IMR-90 (cell line): ENCODE results near the gene SIK1. TPM values are rescaled to one million over a fixed set of nuclear protein-coding genes. Genes with fewer than 3 reads are reported as not detected.

Source experiments
- ATAC-seq: fragments of 200-7000 bp; cut with Tn5 transposase; 2 replicates; pipeline ENCODE4 v1.9.1; 2020; ENCODE audit warnings: low read depth, mild to moderate bottlenecking, moderate library complexity
- BruUV-seq: library from RNA; stranded (reverse); fragments of 400-500 nt; replicated peaks from 2 replicates; lab custom pipeline; 2021; lab: Mats Ljungman, UMichigan
- CTCF ChIA-PET: fragments of 300-600 bp; formaldehyde crosslinking; extraction: SDS; loops from one replicate; lab custom pipeline; 2021; ENCODE audit warnings: antibody characterized with exemption; lab: Yijun Ruan, JAX
- POLR2A ChIA-PET: fragments of 300-600 bp; sonication (Branson Sonifier 250); formaldehyde crosslinking; loops from one replicate; lab custom pipeline; 2022; ENCODE audit warnings: antibody characterized with exemption; ENCODE audit not compliant: unreplicated experiment; lab: Charles Lee
- DNase-seq: peaks from one replicate; pipeline ENCODE4 v3.0.0; 2013
- H2AFZ ChIP-seq: replicated peaks from 2 replicates; pipeline ENCODE3; 2013; ENCODE audit warnings: low read length, mild to moderate bottlenecking; ENCODE audit not compliant: poor library complexity
- H2AK5ac ChIP-seq: 2 replicates; pipeline ENCODE4 v1.6.1; 2013; ENCODE audit warnings: low read depth, low read length, inconsistent platforms
- H2AK9ac ChIP-seq: replicated peaks from 2 replicates; pipeline ENCODE3; 2013; ENCODE audit warnings: mild to moderate bottlenecking, low read depth, low read length, moderate library complexity; ENCODE audit not compliant: poor library complexity
- H2BK120ac ChIP-seq: 2 replicates; pipeline ENCODE4 v1.6.1; 2013; ENCODE audit warnings: low read depth, low read length, inconsistent platforms
- H2BK15ac ChIP-seq: 3 replicates; pipeline ENCODE4 v1.6.1; 2013; ENCODE audit warnings: low read depth, low read length, inconsistent platforms
- H2BK20ac ChIP-seq: 2 replicates; pipeline ENCODE4 v1.6.1; 2013; ENCODE audit warnings: low read depth, mild to moderate bottlenecking, inconsistent platforms, low read length, moderate library complexity
- H2BK5ac ChIP-seq: 2 replicates; pipeline ENCODE4 v1.6.1; 2013; ENCODE audit warnings: mild to moderate bottlenecking, low read depth, low read length, inconsistent platforms; ENCODE audit not compliant: poor library complexity, severe bottlenecking
- H3K14ac ChIP-seq: replicated peaks from 2 replicates; pipeline ENCODE4 v1.6.1; 2013; ENCODE audit warnings: low read depth, low read length, inconsistent platforms
- H3K18ac ChIP-seq: 2 replicates; pipeline ENCODE4 v1.6.1; 2013; ENCODE audit warnings: low read depth, low read length, control low read depth
- H3K23ac ChIP-seq: 2 replicates; pipeline ENCODE4 v1.6.1; 2013; ENCODE audit warnings: low read depth, low read length, inconsistent platforms
- H3K27ac ChIP-seq: 2 replicates; pipeline ENCODE4 v1.5.1; 2013; ENCODE audit warnings: mild to moderate bottlenecking, control low read depth, low read length; ENCODE audit not compliant: insufficient read depth
- H3K27me3 ChIP-seq: 2 replicates; pipeline ENCODE4 v1.6.1; 2013; ENCODE audit warnings: low read length; ENCODE audit not compliant: control insufficient read depth, insufficient read depth
- H3K36me3 ChIP-seq: 2 replicates; pipeline ENCODE4 v1.6.1; 2013; ENCODE audit warnings: low read length, mixed read lengths; ENCODE audit not compliant: control insufficient read depth, insufficient read depth
- H3K4ac ChIP-seq: 2 replicates; pipeline ENCODE4 v1.6.1; 2013; ENCODE audit warnings: low read depth, low read length, inconsistent platforms
- H3K4me1 ChIP-seq: 2 replicates; pipeline ENCODE4 v1.6.1; 2013; ENCODE audit warnings: low read length, mixed read lengths; ENCODE audit not compliant: control insufficient read depth, insufficient read depth
- H3K4me2 ChIP-seq: 2 replicates; pipeline ENCODE4 v1.6.1; 2013; ENCODE audit warnings: low read depth, mild to moderate bottlenecking, control low read depth, low read length, moderate library complexity
- H3K4me3 ChIP-seq: 2 replicates; pipeline ENCODE4 v1.5.1; 2013; ENCODE audit warnings: low read depth, mild to moderate bottlenecking, control low read depth, low read length, moderate library complexity; ENCODE audit not compliant: insufficient read depth
- H3K56ac ChIP-seq: 2 replicates; pipeline ENCODE4 v1.6.1; 2013; ENCODE audit warnings: low read length, inconsistent platforms; ENCODE audit not compliant: insufficient read depth; ENCODE audit errors: extremely low read depth
- H3K79me1 ChIP-seq, 2 experiments: 2 replicates each; pipeline ENCODE4 v1.6.1; 2013; ENCODE audit warnings: low read length in 2 of 2, inconsistent platforms in 1 of 2, low read depth in 1 of 2
- H3K9ac ChIP-seq: 2 replicates; pipeline ENCODE4 v1.6.1; 2013; ENCODE audit warnings: low read depth, low read length, control low read depth
- H3K9me1 ChIP-seq: 2 replicates; pipeline ENCODE4 v1.6.1; 2013; ENCODE audit warnings: low read length, inconsistent platforms; ENCODE audit not compliant: insufficient read depth
- H3K9me3 ChIP-seq: 2 replicates; pipeline ENCODE4 v1.6.1; 2013; ENCODE audit warnings: low read length; ENCODE audit not compliant: control insufficient read depth, insufficient read depth
- H4K20me1 ChIP-seq: 2 replicates; pipeline ENCODE4 v1.6.1; 2013; ENCODE audit warnings: low read length, inconsistent platforms; ENCODE audit not compliant: insufficient read depth
- H4K5ac ChIP-seq: 2 replicates; pipeline ENCODE4 v1.6.1; 2013; ENCODE audit warnings: mild to moderate bottlenecking, low read depth, low read length, control low read depth
- H4K8ac ChIP-seq, 2 experiments: 2 replicates each; pipeline ENCODE4 v1.6.1; 2013; ENCODE audit warnings: low read depth in 2 of 2, low read length in 2 of 2, control low read depth in 1 of 2, inconsistent platforms in 1 of 2
- H4K91ac ChIP-seq: 2 replicates; pipeline ENCODE4 v1.6.1; 2013; ENCODE audit warnings: low read depth, low read length, inconsistent platforms; ENCODE audit not compliant: insufficient read depth
- BHLHE40 ChIP-seq: fragments of 150-350 bp; IDR thresholded peaks from 2 replicates; pipeline ENCODE4 v1.6.1; 2016; ENCODE audit warnings: mild to moderate bottlenecking, low read depth, low read length
- CEBPB ChIP-seq: IDR thresholded peaks from 2 replicates; pipeline ENCODE4 v1.6.1; 2012; ENCODE audit warnings: low read depth, low read length, improper control_type of control experiment
- CHD1 ChIP-seq: IDR thresholded peaks from 2 replicates; pipeline ENCODE4 v1.6.1; 2012; ENCODE audit warnings: low read depth, low read length, improper control_type of control experiment
- CTCF ChIP-seq: conservative IDR thresholded peaks from 2 replicates; pipeline ENCODE4 v1.5.1; 2012; ENCODE audit warnings: mild to moderate bottlenecking, low read depth, low read length, improper control_type of control experiment
- ELK1 ChIP-seq: fragments of 150-350 bp; IDR thresholded peaks from 2 replicates; pipeline ENCODE4 v1.6.1; 2016; ENCODE audit warnings: low read depth, mild to moderate bottlenecking, low read length, moderate library complexity, borderline replicate concordance
- FOS ChIP-seq: fragments of 150-350 bp; IDR thresholded peaks from 2 replicates; pipeline ENCODE4 v1.6.1; 2016; ENCODE audit warnings: low read depth, low read length
- MAFK ChIP-seq: IDR thresholded peaks from 2 replicates; pipeline ENCODE4 v1.6.1; 2012; ENCODE audit warnings: low read depth, low read length, improper control_type of control experiment
- MAZ ChIP-seq: IDR thresholded peaks from 2 replicates; pipeline ENCODE4 v1.6.1; 2012; ENCODE audit warnings: low read depth, mild to moderate bottlenecking, low read length, improper control_type of control experiment, moderate library complexity, borderline replicate concordance
- MXI1 ChIP-seq: IDR thresholded peaks from 2 replicates; pipeline ENCODE4 v1.6.1; 2012; ENCODE audit warnings: low read depth, mild to moderate bottlenecking, low read length, moderate library complexity, borderline replicate concordance
- NFE2L2 ChIP-seq: fragments of 150-350 bp; IDR thresholded peaks from 2 replicates; pipeline ENCODE4 v1.6.1; 2016; ENCODE audit warnings: low read depth, mild to moderate bottlenecking, low read length
- POLR2A ChIP-seq: IDR thresholded peaks from 2 replicates; pipeline ENCODE4 v1.6.1; 2012; ENCODE audit warnings: mild to moderate bottlenecking, low read depth, low read length
- RAD21 ChIP-seq: IDR thresholded peaks from 2 replicates; pipeline ENCODE4 v1.6.1; 2012; ENCODE audit warnings: low read length, improper control_type of control experiment
- RCOR1 ChIP-seq: IDR thresholded peaks from 2 replicates; pipeline ENCODE4 v1.6.1; 2012; ENCODE audit warnings: mild to moderate bottlenecking, low read length, improper control_type of control experiment; ENCODE audit not compliant: insufficient replicate concordance
- RFX5 ChIP-seq: IDR thresholded peaks from 2 replicates; pipeline ENCODE4 v1.8.0; 2012; ENCODE audit warnings: low read depth, mild to moderate bottlenecking, low read length, moderate library complexity
- SMC3 ChIP-seq: fragments of 150-350 bp; IDR thresholded peaks from 2 replicates; pipeline ENCODE4 v1.6.1; 2016; ENCODE audit warnings: low read depth, mild to moderate bottlenecking, antibody characterized with exemption, low read length, moderate library complexity
- USF2 ChIP-seq: fragments of 150-350 bp; IDR thresholded peaks from 2 replicates; pipeline ENCODE4 v1.6.1; 2017; ENCODE audit warnings: mild to moderate bottlenecking, antibody characterized with exemption, low read length, low read depth
- WGBS, 2 experiments: methylation state at CpG; one replicate each; pipeline versions ENCODE4 v1.1.5 to v1.1.7; 2013; ENCODE audit warnings: missing lambda C conversion rate in 2 of 2; ENCODE audit not compliant: insufficient read length in 1 of 2; ENCODE audit errors: extremely low coverage in 2 of 2; 5-methylcytosine and 5-hydroxymethylcytosine counted together
- dilution Hi-C: fragments of 300-500 bp; cut with HindIII; formaldehyde crosslinking; loops from one replicate; pipeline ENCODE4 v1.14.3; 2018; ENCODE audit warnings: low sequenced_read_pairs; ENCODE audit not compliant: unreplicated experiment
- in situ Hi-C: fragments of 300-500 bp; cut with MboI; formaldehyde crosslinking; loops from 3 replicates; pipeline ENCODE4 v1.14.3; 2019; ENCODE audit warnings: low sequenced_read_pairs, inconsistent platforms, mixed read lengths
- intact Hi-C: fragments of 100-400 bp; cut with micrococcal nuclease; formaldehyde crosslinking; loops from 2 replicates; pipeline ENCODE4 v1.10.0; 2022
- polyA plus RNA-seq, 3 experiments: library from polyadenylated mRNA; depleted of rRNA; stranded (reverse); fragments of >200 nt; gene quantifications; 2 replicates each; pipeline ENCODE4 v1.2.3, GENCODE V29; 2012; ENCODE audit warnings: low replicate concordance in 1 of 3
- total RNA-seq: library from RNA; depleted of rRNA; stranded (reverse); fragments of >200 nt; gene quantifications from 2 replicates; pipeline ENCODE4 v1.2.3, GENCODE V29; 2012

Gene SIK1
- total and polyA plus RNA-seq, 2 of the 4 experiments (the other 2 are of a cell fraction): 0.54 to 1.9 TPM

GRCh38 chr21:43367296-43367695 is 59.6 kb downstream of the SIK1 start:
- DNase-seq: no peak
- Histone ChIP-seq H4K91ac (no peak overlapping the region), H3K27ac (no peak overlapping the region), H2BK20ac (no peak overlapping the region), H3K9ac (no peak overlapping the region), H3K79me1 (no peaks in the 10 kb centered on the region), H3K23ac (no peak overlapping the region), H3K36me3 (no peaks in the 10 kb centered on the region), H2BK120ac (no peak overlapping the region), H3K14ac (no peak overlapping the region), H2AFZ (peak overlapping the region; percentile 38), H3K27me3 (no peaks in the 10 kb centered on the region; the same call in 1 of the 2 replicates), H2BK15ac (no peak overlapping the region), H4K8ac (no peak overlapping the region), H3K9me1 (peaks cover 3% of the 10 kb centered on the region; the same call in 1 of the 2 replicates), H3K4me2 (no peak overlapping the region), H3K4me1 (peaks cover under 1% of the 10 kb centered on the region; the same call in 1 of the 2 replicates), H3K18ac (no peak overlapping the region), H3K4ac (no peak overlapping the region), H3K4me3 (no peak overlapping the region), H2BK5ac (no peak overlapping the region), H3K9me3 (no peaks in the 10 kb centered on the region), H2AK5ac (no peak overlapping the region), H2AK9ac (no peak overlapping the region), H3K56ac (no peak overlapping the region), H4K20me1 (no peaks in the 10 kb centered on the region), H4K5ac (no peak overlapping the region)
- no peak for ATAC-seq
- ChIA-PET POLR2A (no interaction called here), CTCF (no interaction called here)
- intact Hi-C loops: no loop called here
- dilution Hi-C loops: no loop called here
- no TSS peak for BruUV-seq
- no peak for TF ChIP-seq MAZ
- no peak for TF ChIP-seq MXI1
- TF ChIP-seq USF2: no peak
- no peak for TF ChIP-seq CEBPB
- TF ChIP-seq CHD1: no peak
- TF ChIP-seq MAFK: no peak
- TF ChIP-seq RCOR1: no peak
- no peak for TF ChIP-seq FOS
- no peak for TF ChIP-seq SMC3
- TF ChIP-seq BHLHE40: no peak
- no peak for TF ChIP-seq CTCF
- TF ChIP-seq ELK1: no peak
- no peak for TF ChIP-seq RAD21
- no peak for TF ChIP-seq NFE2L2
- no peak for TF ChIP-seq RFX5
- TF ChIP-seq POLR2A: no peak
- in situ Hi-C loops: no loop called here
- WGBS, 2 experiments: 53% methylated on average over 3 of the region's 16 CpGs; no CpG with 5 or more reads in 1 of the 2 experiments
